SK-N-SH treated with all-trans-retinoic acid at 6 μM for 48 hours (cell line): ENCODE data around the gene MTHFD2.

ENCODE experiments used
- ATAC-seq: fragments of 200-7000 bp; cut with Tn5 transposase; 3 replicates; pipeline ENCODE4 v1.9.1; 2020; ENCODE audit warnings: mild to moderate bottlenecking, moderate library complexity
- ARNTL ChIP-seq: fragments of 450-650 bp; formaldehyde crosslinking; IDR thresholded peaks from 2 replicates; pipeline ENCODE4 v1.5.0; 2020; ENCODE audit warnings: low read depth, mild to moderate bottlenecking, moderate library complexity, borderline replicate concordance
- BACH2 ChIP-seq: fragments of 250-450 bp; sonication (Bioruptor Pico); IDR thresholded peaks from 2 replicates; pipeline ENCODE4 v1.9.0; 2021; ENCODE audit warnings: mild to moderate bottlenecking, borderline replicate concordance
- CSDC2 ChIP-seq: fragments of 250-450 bp; sonication (Bioruptor Pico); IDR thresholded peaks from 2 replicates; pipeline ENCODE4 v1.5.0; 2020; ENCODE audit warnings: mild to moderate bottlenecking, moderate library complexity
- ESRRG ChIP-seq: fragments of 250-450 bp; sonication (Bioruptor Pico); IDR thresholded peaks from 2 replicates; pipeline ENCODE4 v1.6.1; 2021; ENCODE audit warnings: mild to moderate bottlenecking
- GLIS3 ChIP-seq: fragments of 250-450 bp; sonication (Bioruptor Pico); IDR thresholded peaks from 2 replicates; pipeline ENCODE4 v1.5.0; 2020; ENCODE audit warnings: mild to moderate bottlenecking, moderate library complexity
- ISL1 ChIP-seq: fragments of 250-450 bp; sonication (Bioruptor Pico); IDR thresholded peaks from 2 replicates; pipeline ENCODE4 v2.1.2; 2022; ENCODE audit warnings: mild to moderate bottlenecking, moderate library complexity
- PPARA ChIP-seq: fragments of 250-450 bp; sonication (Bioruptor Pico); IDR thresholded peaks from 2 replicates; pipeline ENCODE4 v1.5.0; 2020; ENCODE audit warnings: mild to moderate bottlenecking, borderline replicate concordance
- RARB ChIP-seq: fragments of 250-450 bp; sonication (Bioruptor Pico); IDR thresholded peaks from 2 replicates; pipeline ENCODE4 v1.8.0; 2021; ENCODE audit warnings: mild to moderate bottlenecking, moderate library complexity
- SNAI2 ChIP-seq: fragments of 250-450 bp; sonication (Bioruptor Pico); IDR thresholded peaks from 2 replicates; pipeline ENCODE4 v1.5.0; 2020; ENCODE audit warnings: mild to moderate bottlenecking, moderate library complexity
- TCF4 ChIP-seq: fragments of 250-450 bp; sonication (Bioruptor Pico); IDR thresholded peaks from 2 replicates; pipeline ENCODE4 v1.8.0; 2021; ENCODE audit warnings: mild to moderate bottlenecking, moderate library complexity, borderline replicate concordance
- TOX ChIP-seq: fragments of 250-450 bp; sonication (Bioruptor Pico); IDR thresholded peaks from 2 replicates; pipeline ENCODE4 v1.8.0; 2021; ENCODE audit warnings: mild to moderate bottlenecking, moderate library complexity, borderline replicate concordance
- ZFP3 ChIP-seq: fragments of 250-450 bp; sonication (Bioruptor Pico); IDR thresholded peaks from 2 replicates; pipeline ENCODE4 v1.5.0; 2020; ENCODE audit warnings: mild to moderate bottlenecking, moderate library complexity
- ZNF565 ChIP-seq: fragments of 450-650 bp; formaldehyde crosslinking; conservative IDR thresholded peaks from 2 replicates; pipeline ENCODE4 v1.5.0; 2020; ENCODE audit warnings: low read depth, mild to moderate bottlenecking, moderate library complexity
- ZNF70 ChIP-seq: fragments of 450-650 bp; formaldehyde crosslinking; IDR thresholded peaks from 2 replicates; pipeline ENCODE4 v1.5.0; 2020; ENCODE audit warnings: mild to moderate bottlenecking, moderate library complexity
- ZNF8 ChIP-seq: fragments of 450-650 bp; formaldehyde crosslinking; IDR thresholded peaks from 2 replicates; pipeline ENCODE4 v1.5.0; 2020; ENCODE audit warnings: mild to moderate bottlenecking, moderate library complexity
- TF ChIP-seq, protein P1 (sequence below): fragments of 250-450 bp; sonication (Bioruptor Pico); IDR thresholded peaks from 2 replicates; pipeline ENCODE4 v1.5.1; 2020; ENCODE audit warnings: low read depth, mild to moderate bottlenecking, moderate library complexity
- TF ChIP-seq, protein P2 (sequence below): fragments of 250-450 bp; sonication (Bioruptor Pico); IDR thresholded peaks from 2 replicates; pipeline ENCODE4 v1.5.0; 2020; ENCODE audit warnings: mild to moderate bottlenecking, moderate library complexity
- TF ChIP-seq, protein P3 (sequence below): fragments of 250-450 bp; sonication (Bioruptor Pico); IDR thresholded peaks from 2 replicates; pipeline ENCODE4 v1.5.1; 2021; ENCODE audit warnings: mild to moderate bottlenecking, moderate library complexity
- TF ChIP-seq, protein P4 (sequence below): fragments of 250-450 bp; sonication (Bioruptor Pico); IDR thresholded peaks from 2 replicates; pipeline ENCODE4 v1.8.0; 2020; ENCODE audit warnings: mild to moderate bottlenecking, moderate library complexity, borderline replicate concordance

The MTHFD2 gene

DNA sequence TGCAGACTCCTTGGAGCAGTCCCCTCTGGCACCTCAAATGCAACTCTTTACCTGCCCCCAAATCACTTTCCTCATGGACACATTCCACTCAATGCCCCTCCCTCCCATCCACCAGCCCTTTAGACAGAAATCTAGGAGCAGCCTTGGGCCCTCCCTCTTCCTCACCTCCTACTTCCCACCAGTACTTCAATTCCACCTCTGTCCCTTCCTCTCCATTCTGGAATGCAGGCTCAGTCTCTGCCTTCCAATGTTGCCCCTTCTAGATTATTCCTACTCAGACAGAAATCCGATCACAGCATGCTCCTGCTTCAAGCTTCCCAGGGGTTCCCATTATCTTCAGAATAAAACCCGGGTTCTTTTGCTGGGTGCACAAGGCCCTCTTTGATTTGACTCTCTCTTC lies 62.1 kb downstream of the MTHFD2 start:
- no peak for ATAC-seq
- TF ChIP-seq SNAI2 (no peak), ISL1 (CRISPR knock-in tag) (no peak), TCF4 (no peak), CSDC2 (CRISPR knock-in tag) (no peak), GLIS3 (CRISPR knock-in tag) (no peak), ZNF8 (no peak), PPARA (CRISPR knock-in tag) (no peak), BACH2 (CRISPR knock-in tag) (no peak), ZFP3 (no peak), ESRRG (CRISPR knock-in tag) (no peak), RARB (CRISPR knock-in tag) (no peak), ARNTL (no peak), ZNF565 (no peak), TOX (CRISPR knock-in tag) (no peak), ZNF70 (no peak)
- TF ChIP-seq, protein P1, sequence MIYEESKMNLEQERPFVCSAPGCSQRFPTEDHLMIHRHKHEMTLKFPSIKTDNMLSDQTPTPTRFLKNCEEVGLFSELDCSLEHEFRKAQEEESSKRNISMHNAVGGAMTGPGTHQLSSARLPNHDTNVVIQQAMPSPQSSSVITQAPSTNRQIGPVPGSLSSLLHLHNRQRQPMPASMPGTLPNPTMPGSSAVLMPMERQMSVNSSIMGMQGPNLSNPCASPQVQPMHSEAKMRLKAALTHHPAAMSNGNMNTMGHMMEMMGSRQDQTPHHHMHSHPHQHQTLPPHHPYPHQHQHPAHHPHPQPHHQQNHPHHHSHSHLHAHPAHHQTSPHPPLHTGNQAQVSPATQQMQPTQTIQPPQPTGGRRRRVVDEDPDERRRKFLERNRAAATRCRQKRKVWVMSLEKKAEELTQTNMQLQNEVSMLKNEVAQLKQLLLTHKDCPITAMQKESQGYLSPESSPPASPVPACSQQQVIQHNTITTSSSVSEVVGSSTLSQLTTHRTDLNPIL (CRISPR knock-in tag): no peak
- TF ChIP-seq, protein P2, sequence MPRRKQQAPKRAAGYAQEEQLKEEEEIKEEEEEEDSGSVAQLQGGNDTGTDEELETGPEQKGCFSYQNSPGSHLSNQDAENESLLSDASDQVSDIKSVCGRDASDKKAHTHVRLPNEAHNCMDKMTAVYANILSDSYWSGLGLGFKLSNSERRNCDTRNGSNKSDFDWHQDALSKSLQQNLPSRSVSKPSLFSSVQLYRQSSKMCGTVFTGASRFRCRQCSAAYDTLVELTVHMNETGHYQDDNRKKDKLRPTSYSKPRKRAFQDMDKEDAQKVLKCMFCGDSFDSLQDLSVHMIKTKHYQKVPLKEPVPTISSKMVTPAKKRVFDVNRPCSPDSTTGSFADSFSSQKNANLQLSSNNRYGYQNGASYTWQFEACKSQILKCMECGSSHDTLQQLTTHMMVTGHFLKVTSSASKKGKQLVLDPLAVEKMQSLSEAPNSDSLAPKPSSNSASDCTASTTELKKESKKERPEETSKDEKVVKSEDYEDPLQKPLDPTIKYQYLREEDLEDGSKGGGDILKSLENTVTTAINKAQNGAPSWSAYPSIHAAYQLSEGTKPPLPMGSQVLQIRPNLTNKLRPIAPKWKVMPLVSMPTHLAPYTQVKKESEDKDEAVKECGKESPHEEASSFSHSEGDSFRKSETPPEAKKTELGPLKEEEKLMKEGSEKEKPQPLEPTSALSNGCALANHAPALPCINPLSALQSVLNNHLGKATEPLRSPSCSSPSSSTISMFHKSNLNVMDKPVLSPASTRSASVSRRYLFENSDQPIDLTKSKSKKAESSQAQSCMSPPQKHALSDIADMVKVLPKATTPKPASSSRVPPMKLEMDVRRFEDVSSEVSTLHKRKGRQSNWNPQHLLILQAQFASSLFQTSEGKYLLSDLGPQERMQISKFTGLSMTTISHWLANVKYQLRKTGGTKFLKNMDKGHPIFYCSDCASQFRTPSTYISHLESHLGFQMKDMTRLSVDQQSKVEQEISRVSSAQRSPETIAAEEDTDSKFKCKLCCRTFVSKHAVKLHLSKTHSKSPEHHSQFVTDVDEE (CRISPR knock-in tag): no peak

DNA sequence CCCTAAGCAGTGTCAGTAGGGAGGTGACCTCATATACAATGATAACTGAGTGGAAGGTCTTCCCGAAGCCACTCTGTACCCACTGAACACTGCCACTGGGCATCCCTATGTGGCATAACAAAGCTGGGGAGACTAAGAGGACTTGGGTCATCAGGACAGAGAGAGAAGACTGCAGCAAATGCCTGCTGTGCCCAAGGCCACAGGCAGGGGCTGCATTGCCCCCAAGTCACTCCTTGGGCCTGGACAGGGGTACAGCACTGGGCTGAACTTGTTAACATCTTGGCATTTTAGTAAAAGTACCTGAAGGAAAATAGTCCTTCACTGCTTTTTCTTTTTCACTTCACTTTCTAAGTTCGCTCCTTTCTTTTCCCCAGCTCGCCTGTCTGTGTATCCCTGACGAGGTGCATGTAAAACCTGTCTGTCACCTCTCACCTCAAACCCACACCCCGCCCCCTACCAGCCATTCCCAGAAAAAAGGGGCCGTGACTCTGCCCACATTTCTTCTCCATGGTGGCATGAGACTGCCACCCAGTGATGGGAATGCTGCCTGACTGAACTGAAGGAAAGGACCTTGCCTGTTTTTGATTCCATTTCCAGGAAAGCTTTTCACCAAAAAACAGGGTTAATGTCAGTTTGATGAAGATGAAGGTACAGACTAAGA lies 62.9 kb downstream of the MTHFD2 start:
- peak; percentile 91 for ATAC-seq
- TF ChIP-seq, protein P1 (CRISPR knock-in tag): no peak
- no peak for TF ChIP-seq GLIS3 (CRISPR knock-in tag)
- TF ChIP-seq, protein P3, sequence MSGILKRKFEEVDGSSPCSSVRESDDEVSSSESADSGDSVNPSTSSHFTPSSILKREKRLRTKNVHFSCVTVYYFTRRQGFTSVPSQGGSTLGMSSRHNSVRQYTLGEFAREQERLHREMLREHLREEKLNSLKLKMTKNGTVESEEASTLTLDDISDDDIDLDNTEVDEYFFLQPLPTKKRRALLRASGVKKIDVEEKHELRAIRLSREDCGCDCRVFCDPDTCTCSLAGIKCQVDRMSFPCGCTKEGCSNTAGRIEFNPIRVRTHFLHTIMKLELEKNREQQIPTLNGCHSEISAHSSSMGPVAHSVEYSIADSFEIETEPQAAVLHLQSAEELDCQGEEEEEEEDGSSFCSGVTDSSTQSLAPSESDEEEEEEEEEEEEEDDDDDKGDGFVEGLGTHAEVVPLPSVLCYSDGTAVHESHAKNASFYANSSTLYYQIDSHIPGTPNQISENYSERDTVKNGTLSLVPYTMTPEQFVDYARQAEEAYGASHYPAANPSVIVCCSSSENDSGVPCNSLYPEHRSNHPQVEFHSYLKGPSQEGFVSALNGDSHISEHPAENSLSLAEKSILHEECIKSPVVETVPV (CRISPR knock-in tag): no peak
- TF ChIP-seq, protein P2 (CRISPR knock-in tag): no peak
- TF ChIP-seq, protein P4, sequence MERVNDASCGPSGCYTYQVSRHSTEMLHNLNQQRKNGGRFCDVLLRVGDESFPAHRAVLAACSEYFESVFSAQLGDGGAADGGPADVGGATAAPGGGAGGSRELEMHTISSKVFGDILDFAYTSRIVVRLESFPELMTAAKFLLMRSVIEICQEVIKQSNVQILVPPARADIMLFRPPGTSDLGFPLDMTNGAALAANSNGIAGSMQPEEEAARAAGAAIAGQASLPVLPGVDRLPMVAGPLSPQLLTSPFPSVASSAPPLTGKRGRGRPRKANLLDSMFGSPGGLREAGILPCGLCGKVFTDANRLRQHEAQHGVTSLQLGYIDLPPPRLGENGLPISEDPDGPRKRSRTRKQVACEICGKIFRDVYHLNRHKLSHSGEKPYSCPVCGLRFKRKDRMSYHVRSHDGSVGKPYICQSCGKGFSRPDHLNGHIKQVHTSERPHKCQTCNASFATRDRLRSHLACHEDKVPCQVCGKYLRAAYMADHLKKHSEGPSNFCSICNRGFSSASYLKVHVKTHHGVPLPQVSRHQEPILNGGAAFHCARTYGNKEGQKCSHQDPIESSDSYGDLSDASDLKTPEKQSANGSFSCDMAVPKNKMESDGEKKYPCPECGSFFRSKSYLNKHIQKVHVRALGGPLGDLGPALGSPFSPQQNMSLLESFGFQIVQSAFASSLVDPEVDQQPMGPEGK (CRISPR knock-in tag): no peak
- TF ChIP-seq ISL1 (CRISPR knock-in tag): no peak
- TF ChIP-seq TOX (CRISPR knock-in tag): no peak
